Activated T-cell treated with anti-CD3 and anti-CD28 coated beads, Interleukin-2, amount 50 U/mL, for 72 hours (primary cell): ENCODE measurements around the gene CAMK1. TPM values are rescaled to one million over a fixed set of nuclear protein-coding genes. Genes with fewer than 3 reads are reported as not detected.
A peak's percentile ranks its signal among the peaks of the same experiment; 100 is the strongest.

Experiments
- ATAC-seq, 2 donors: fragments of 150-1000 bp; cut with Tn5 transposase; replicated peaks in 1 of 2; 2 replicates each; pipeline ENCODE4 v1.10.0; 2021; ENCODE audit warnings: moderate library complexity in 2 of 2, mild to moderate bottlenecking in 1 of 2
- DNase-seq, 2 donors: peaks; one replicate each; pipeline ENCODE4 v3.0.0; 2021 to 2022; ENCODE audit warnings: mixed read lengths in 1 of 2
- H3K27ac Mint-ChIP-seq: one replicate; pipeline ENCODE4 v1.8.0; 2022; ENCODE audit warnings: mild to moderate bottlenecking, moderate library complexity, mixed read lengths
- H3K27me3 Mint-ChIP-seq: one replicate; pipeline ENCODE4 v1.8.0; 2022; ENCODE audit warnings: low read depth, mixed read lengths
- H3K36me3 Mint-ChIP-seq, 2 donors: one replicate each; pipeline ENCODE4 v1.8.0; 2022; ENCODE audit warnings: mixed read lengths in 2 of 2, mild to moderate bottlenecking in 1 of 2; ENCODE audit not compliant: insufficient read depth in 2 of 2
- H3K4me1 Mint-ChIP-seq: one replicate; pipeline ENCODE4 v1.8.0; 2022; ENCODE audit warnings: low read depth, mixed read lengths
- H3K4me3 Mint-ChIP-seq, 2 donors: one replicate each; pipeline ENCODE4 v1.8.0; 2022; ENCODE audit warnings: mild to moderate bottlenecking in 2 of 2, mixed read lengths in 2 of 2, moderate library complexity in 2 of 2
- H3K9me3 Mint-ChIP-seq, 2 donors: one replicate each; pipeline ENCODE4 v1.8.0; 2022; ENCODE audit warnings: mixed read lengths in 2 of 2
- total RNA-seq, 2 donors: library from RNA; stranded (reverse); gene quantifications; one replicate each; pipeline ENCODE4 v1.2.3, GENCODE V29; 2022

Gene CAMK1
- total RNA-seq, 2 donors from 2014 or later: 38.6 to 47.4 TPM

DNA sequence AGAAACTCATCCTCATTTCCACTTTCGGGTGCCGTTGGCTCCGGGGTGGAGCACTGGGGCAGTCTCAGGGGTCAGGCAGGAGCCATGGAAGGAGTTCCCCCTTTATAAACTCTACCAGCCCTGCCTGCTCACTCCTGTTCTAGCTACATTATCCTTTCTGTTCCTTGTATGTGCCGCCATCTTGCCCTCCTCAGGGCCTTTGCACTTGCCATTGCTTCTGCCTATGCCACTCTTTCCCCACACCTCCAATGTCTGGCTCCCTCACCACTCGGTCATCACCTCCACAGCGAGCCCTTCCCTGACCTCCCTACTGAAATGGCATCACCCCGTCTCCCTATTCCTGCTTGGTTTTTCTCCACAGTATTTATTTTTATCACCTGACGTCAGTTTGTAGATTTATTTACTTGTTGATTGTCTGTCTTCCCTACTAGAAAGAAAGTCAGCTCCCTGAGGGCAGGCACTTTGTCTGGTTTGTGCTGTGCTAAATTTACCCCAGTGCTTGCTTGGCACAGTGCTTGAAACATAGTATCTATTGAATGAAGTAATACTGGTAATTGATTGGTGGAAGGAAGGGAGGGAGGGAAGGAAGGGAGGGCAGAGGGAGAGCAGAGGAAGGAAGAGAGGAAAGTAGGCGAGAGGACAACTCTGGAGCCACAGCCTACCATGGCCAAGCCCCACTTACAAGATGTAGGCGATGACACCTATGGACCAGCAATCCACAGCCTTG is 8.8 kb downstream of the CAMK1 start:
- ATAC-seq (no peak), DNase-seq (no peak)
- Mint-ChIP-seq H3K36me3 (peaks cover 13 to 25% of the 10 kb centered on the region in 2 donors), H3K4me1 (peaks cover 12% of the 10 kb centered on the region), H3K27ac (peak overlapping the region; percentile 70), H3K9me3 (no peaks in the 10 kb centered on the region), H3K4me3 (no peak overlapping the region), H3K27me3 (no peaks in the 10 kb centered on the region)

GRCh38 chr3:9757427-9757826 is 12.3 kb downstream of the CAMK1 start:
- H3K27ac Mint-ChIP-seq: no peak overlapping the region

GRCh38 chr3:9754678-9755077 is 15.1 kb downstream of the CAMK1 start:
- DNase-seq: no peak
- Mint-ChIP-seq H3K9me3 (no peaks in the 10 kb centered on the region), H3K36me3 (peaks cover 5 to 35% of the 10 kb centered on the region in 2 donors), H3K27ac (peak overlapping the region; percentile 71), H3K4me1 (peaks cover 43% of the 10 kb centered on the region), H3K27me3 (no peaks in the 10 kb centered on the region), H3K4me3 (peak overlapping the region; percentile 23 to 27)
- no peak for ATAC-seq

More at GRCh38 chr3:9757427-9757826, 12.3 kb downstream of the CAMK1 start:
- Mint-ChIP-seq H3K9me3 (no peaks in the 10 kb centered on the region), H3K4me3 (no peak overlapping the region), H3K4me1 (peaks cover 18% of the 10 kb centered on the region), H3K27me3 (no peaks in the 10 kb centered on the region), H3K36me3 (peaks cover 13 to 33% of the 10 kb centered on the region in 2 donors)
- DNase-seq: no peak
- ATAC-seq: no peak

DNA sequence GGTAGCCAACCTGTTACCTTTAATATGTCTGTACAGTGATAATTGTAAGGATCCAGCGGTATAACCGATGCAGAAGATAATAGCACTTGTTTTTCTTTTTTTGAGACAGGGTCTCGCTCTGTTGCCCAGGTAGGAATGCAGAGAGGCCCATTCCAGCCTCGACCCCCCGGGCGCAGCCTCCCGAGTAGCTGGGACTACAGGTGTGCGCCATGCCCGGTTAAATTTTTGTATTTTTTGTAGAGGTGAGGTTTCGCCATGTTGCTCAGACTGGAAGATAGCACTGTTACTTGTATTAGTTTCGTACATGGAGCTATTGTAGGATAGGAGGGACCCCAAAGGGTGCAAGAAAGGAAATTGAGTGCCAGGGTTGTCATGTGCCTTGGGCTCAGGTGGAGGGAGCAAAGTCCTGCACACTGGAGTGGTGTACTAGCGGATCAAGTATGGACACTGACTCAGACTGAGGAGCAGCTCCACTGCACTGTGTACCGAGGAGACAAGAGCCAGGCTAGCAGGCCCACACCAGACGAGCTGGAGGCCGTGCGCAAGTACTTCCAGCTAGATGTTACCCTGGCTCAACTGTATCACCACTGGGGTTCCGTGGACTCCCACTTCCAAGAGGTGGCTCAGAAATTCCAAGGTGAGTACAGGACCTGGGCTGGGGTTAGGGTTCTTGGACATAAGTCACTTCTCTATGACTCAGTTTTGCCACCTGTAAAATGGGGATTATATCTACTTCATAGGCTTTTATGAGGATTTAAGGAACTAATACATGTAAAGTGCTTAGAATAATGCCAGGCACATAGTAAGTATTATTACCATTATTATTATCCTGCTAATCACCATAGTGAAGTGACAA is 19.0 kb downstream of the CAMK1 start:
- no peaks in the 10 kb centered on the region for H3K9me3 Mint-ChIP-seq
- H3K27ac Mint-ChIP-seq: peak overlapping the region; percentile 87
- peaks cover 1 to 34% of the 10 kb centered on the region in 2 donors for H3K36me3 Mint-ChIP-seq
- DNase-seq (no peak), ATAC-seq (no peak)
- H3K4me3 Mint-ChIP-seq: peak overlapping the region; percentile 88 to 97
- H3K27me3 Mint-ChIP-seq: no peaks in the 10 kb centered on the region
- H3K4me1 Mint-ChIP-seq: peaks cover 77% of the 10 kb centered on the region

GRCh38 chr3:9749645-9750555 is 19.8 kb downstream of the CAMK1 start, which contains the start of gene OGG1:
OGG1 (plus strand) TSS chr3:9749952; CDS start chr3:9750287, 335 bp downstream.
- ATAC-seq: peak; percentile 94 to 95
- peak within 1 kb of the TSS; percentile 87 for H3K27ac Mint-ChIP-seq
- peaks cover 1 to 34% of the 10 kb centered on the region in 2 donors for H3K36me3 Mint-ChIP-seq

DNA sequence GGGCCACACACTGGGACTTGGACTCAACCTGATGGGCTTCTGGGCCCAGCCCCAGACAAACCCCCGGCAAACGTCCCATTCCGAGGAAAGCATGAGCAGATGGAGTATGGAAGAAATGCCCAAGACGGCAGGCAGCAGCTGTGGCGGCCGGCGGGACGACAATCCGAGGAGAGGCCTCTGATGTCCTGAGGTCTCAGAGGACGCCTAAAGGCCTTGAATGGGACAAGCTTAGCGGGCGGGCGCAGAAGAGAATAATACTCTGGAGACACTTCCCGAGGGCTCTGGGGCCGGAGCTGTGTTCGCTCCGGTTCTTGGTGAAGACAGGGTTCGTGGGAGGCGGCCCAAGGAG is 20.5 kb downstream of the CAMK1 start:
- ATAC-seq: no peak
- DNase-seq: no peak
- Mint-ChIP-seq H3K27ac (peak overlapping the region; percentile 87), H3K9me3 (no peaks in the 10 kb centered on the region), H3K27me3 (no peaks in the 10 kb centered on the region), H3K4me3 (peak overlapping the region; percentile 88 to 97), H3K4me1 (peaks cover 82% of the 10 kb centered on the region), H3K36me3 (peaks cover 5 to 32% of the 10 kb centered on the region in 2 donors)

More at GRCh38 chr3:9749645-9750555, 19.8 kb downstream of the CAMK1 start, which contains the start of gene OGG1:
- no peaks in the 10 kb centered on the region for H3K9me3 Mint-ChIP-seq
- H3K4me3 Mint-ChIP-seq: peak within 1 kb of the TSS; percentile 88 to 97
- H3K27me3 Mint-ChIP-seq: no peaks in the 10 kb centered on the region
- DNase-seq: peak; percentile 95 to 98
- peaks cover 83% of the 10 kb centered on the region for H3K4me1 Mint-ChIP-seq

- H3K36me3 Mint-ChIP-seq: peaks cover 3 to 35% of the 10 kb centered on the region in 2 donors
- no peak for ATAC-seq
- no peak overlapping the region for H3K27ac Mint-ChIP-seq
- H3K9me3 Mint-ChIP-seq: no peaks in the 10 kb centered on the region
- H3K4me3 Mint-ChIP-seq: no peak overlapping the region
- H3K4me1 Mint-ChIP-seq: peaks cover 75% of the 10 kb centered on the region
- DNase-seq: no peak
- H3K27me3 Mint-ChIP-seq: no peaks in the 10 kb centered on the region
Measured at GRCh38 chr3:9748031-9748430, 21.7 kb downstream of the CAMK1 start.

- H3K27me3 Mint-ChIP-seq: no peaks in the 10 kb centered on the region
Measured at GRCh38 chr3:9747267-9747666, 22.5 kb downstream of the CAMK1 start.

DNA sequence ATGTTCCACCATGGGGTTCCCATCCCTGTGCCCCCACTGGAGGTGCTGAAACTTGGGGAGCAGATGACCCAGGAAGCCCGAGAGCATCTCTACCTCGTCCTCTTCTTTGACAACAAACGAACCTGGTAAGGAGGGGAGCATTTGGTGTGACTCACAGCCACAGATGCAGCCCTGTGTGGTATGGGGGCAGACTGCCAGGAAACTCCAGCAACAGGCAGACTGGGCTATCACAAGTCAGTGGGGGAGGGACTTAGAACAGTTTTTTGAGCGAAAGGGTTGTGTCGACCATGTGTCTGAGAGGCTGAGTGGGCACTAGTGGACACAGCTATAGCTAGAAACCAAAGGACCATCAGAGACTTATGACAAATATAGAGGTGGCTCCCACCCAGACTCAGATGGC is 23.4 kb downstream of the CAMK1 start:
- H3K4me3 Mint-ChIP-seq: peak overlapping the region; percentile 41 to 57
- no peaks in the 10 kb centered on the region for H3K27me3 Mint-ChIP-seq
- ATAC-seq: peak in 1 of 2 donors; percentile 29
- peak overlapping the region; percentile 83 for H3K27ac Mint-ChIP-seq
- DNase-seq: peak; percentile 49 to 71
- H3K9me3 Mint-ChIP-seq: no peaks in the 10 kb centered on the region
- peaks cover 3 to 24% of the 10 kb centered on the region in 2 donors for H3K36me3 Mint-ChIP-seq
- H3K4me1 Mint-ChIP-seq: peaks cover 60% of the 10 kb centered on the region

More at GRCh38 chr3:9747267-9747666, 22.5 kb downstream of the CAMK1 start:
- ATAC-seq (no peak), DNase-seq (peak in 1 of 2 donors; percentile 36)
- Mint-ChIP-seq H3K9me3 (no peaks in the 10 kb centered on the region), H3K36me3 (peaks cover 3 to 31% of the 10 kb centered on the region in 2 donors), H3K27ac (peak overlapping the region; percentile 22), H3K4me3 (peak overlapping the region in 1 of 2 donors; percentile 57), H3K4me1 (peaks cover 70% of the 10 kb centered on the region)

DNA sequence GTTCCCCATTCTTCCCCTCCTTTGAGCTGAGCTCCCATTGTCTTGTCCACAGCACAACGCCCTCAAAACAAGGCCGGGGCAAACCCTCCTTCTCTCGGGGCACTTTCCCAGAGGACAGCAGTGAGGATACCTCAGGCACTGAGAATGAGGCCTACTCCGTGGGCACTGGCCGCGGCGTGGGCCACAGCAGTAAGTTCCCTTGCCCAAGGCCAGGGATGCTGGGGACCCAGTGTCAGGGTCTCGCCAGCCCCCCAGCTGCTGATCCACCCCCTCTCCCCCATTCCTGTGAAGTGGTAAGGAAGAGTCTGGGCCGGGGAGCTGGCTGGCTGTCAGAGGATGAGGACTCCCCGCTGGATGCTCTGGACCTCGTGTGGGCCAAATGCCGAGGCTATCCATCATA is 24.2 kb downstream of the CAMK1 start:
- DNase-seq (no peak), ATAC-seq (no peak)
- no peak overlapping the region for H3K27ac Mint-ChIP-seq
- H3K9me3 Mint-ChIP-seq: no peaks in the 10 kb centered on the region
- no peaks in the 10 kb centered on the region for H3K27me3 Mint-ChIP-seq
- peaks cover 3 to 26% of the 10 kb centered on the region in 2 donors for H3K36me3 Mint-ChIP-seq
- H3K4me3 Mint-ChIP-seq: no peak overlapping the region
- H3K4me1 Mint-ChIP-seq: peaks cover 52% of the 10 kb centered on the region

DNA sequence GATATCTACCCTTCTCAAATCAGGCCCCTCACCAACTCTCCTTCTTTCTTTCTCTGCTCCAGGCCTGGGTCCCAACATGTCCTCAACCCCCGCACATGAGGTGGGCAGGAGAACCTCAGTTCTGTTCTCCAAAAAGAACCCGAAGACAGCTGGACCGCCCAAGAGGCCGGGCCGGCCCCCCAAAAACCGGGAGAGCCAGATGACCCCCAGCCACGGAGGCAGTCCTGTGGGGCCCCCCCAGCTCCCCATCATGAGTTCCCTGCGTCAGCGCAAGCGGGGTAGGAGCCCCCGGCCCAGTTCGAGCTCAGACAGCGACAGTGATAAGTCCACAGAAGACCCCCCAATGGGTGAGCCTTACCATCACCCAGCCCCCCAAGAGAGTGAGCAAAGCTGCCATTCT is 25.6 kb downstream of the CAMK1 start:
- DNase-seq (no peak), ATAC-seq (no peak)
- Mint-ChIP-seq H3K4me1 (peaks cover 45% of the 10 kb centered on the region), H3K27me3 (no peaks in the 10 kb centered on the region), H3K36me3 (peaks cover 6 to 30% of the 10 kb centered on the region in 2 donors), H3K4me3 (no peak overlapping the region), H3K9me3 (no peaks in the 10 kb centered on the region), H3K27ac (no peak overlapping the region)

DNA sequence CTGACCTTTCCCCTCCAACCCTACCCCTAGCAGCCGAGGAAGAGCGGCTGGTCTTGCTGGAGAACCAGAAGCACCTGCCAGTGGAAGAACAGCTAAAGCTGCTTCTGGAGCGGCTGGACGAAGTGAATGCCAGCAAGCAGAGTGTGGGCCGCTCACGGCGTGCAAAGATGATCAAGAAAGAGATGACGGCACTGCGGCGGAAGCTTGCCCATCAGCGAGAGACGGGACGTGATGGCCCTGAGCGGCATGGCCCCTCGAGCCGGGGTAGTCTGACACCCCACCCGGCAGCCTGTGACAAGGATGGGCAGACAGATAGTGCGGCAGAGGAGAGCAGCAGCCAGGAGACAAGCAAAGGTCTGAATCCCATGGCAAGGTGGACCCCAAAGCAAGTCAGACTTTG is 26.2 kb downstream of the CAMK1 start:
- H3K27ac Mint-ChIP-seq: no peak overlapping the region
- no peaks in the 10 kb centered on the region for H3K9me3 Mint-ChIP-seq
- peaks cover 40% of the 10 kb centered on the region for H3K4me1 Mint-ChIP-seq
- DNase-seq (no peak), ATAC-seq (no peak)
- no peak overlapping the region for H3K4me3 Mint-ChIP-seq
- no peaks in the 10 kb centered on the region for H3K27me3 Mint-ChIP-seq
- peaks cover 10 to 27% of the 10 kb centered on the region in 2 donors for H3K36me3 Mint-ChIP-seq
